Stimulated activated CD8-positive, alpha-beta memory T cell treated with anti-CD3 and anti-CD28 coated beads, Interleukin-15, amount 100 ng/mL, for 1 hour (primary cell): ENCODE measurements around the gene SOX3.

Experiments used
- DNase-seq: peaks from one replicate; pipeline ENCODE4 v3.0.0-alpha.2; 2020; ENCODE audit warnings: low read depth

The SOX3 gene

DNA sequence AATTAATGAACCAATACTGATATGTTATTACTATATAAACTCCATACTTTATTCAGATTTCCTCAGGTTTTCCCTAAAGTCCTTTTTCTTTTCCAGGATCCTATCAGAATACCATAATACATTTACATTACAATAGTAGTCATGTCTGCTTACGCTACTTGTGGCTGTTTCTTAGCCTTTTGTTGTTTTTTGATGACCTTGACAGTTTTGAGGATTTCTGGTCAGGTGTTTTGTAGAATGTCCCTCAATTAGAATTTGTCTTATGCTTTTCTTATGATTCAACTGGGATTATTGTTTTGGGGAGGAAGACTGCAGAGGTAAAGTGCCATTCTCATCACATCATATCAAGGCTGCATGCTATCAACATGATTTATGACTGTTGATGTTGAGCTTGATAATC lies 9.1 kb downstream of the SOX3 start:
- no peak for DNase-seq

DNA sequence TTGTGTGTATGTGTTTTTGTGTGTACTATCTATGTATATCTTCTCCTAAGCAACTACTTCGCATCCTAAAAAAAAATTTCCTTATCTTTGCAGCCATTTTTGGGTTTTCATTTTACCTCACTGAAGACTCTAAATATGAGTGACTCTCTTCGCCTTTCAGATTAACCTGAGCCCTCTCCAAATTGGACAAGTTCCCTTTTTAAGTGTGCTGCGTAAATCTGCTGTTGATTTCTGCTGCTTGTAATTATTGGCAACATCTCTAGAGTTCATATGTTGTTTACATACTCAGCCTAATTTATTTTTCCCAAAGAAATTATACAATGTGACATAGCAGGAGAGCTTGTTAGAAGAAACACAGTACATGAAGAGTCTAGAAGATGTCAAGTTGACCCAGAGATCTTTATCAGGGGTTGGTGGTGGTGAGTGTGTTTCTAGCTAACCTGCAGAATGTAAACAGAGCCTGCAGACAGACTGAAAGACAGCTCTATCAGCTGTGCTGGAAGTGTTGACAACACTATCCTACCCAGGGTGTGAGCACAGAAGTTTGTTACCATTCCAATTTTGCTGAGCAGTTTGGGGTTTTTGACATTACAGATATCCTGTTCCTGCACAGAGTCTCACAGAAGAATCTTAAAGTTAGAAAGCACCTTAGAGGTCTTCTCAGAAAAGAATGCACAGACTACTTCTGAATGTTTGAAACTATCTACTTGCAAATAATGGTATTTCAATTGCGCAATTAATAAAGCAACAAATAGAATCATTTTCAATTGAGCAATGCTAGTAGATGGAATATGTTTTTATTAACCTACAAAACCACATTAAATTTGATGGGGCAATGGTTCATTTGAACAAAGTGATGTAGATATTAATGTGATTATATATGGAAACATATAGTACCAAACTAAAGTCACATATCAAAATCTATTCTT lies 12.5 kb downstream of the SOX3 start:
- DNase-seq, result no peak

DNA sequence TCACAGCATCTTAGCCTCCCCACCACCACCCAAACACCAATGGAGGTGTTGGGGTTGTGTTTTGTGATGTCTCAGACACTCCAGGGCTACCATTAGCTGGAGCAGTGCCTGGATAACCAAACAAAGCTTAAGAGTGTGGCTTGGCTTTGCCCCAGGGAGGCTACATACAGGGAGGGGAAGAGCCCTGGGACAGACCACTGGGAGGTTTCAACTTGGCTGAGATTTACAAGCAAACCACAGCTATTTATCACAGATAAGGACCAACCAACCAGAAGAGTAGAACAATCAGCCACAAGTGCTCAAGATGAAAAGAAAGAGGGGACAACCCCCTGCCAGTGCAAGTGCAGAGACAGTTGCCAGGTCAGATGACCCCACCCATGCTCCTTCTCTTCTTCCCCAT lies 24.1 kb downstream of the SOX3 start:
- DNase-seq, result no peak

DNA sequence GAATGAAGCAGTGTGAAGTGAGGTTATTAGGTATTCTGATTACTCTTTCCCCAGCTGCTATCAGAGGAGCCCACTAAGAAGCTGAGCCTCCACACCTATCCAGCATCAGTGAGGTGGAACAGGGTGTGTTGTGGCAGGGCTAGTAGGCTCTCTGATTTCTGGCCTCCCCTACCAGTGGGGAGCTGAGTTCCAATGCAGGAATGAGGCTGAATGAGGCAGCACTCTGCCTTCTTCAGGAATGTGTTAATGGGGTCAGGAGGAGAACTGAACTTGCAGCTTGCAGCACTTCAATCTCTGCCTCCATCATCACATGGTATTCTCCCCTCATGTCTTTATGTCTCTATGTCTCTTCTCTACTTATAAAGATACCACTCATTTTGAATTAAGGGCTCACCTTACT lies 26.9 kb downstream of the SOX3 start:
- DNase-seq, result no peak

DNA sequence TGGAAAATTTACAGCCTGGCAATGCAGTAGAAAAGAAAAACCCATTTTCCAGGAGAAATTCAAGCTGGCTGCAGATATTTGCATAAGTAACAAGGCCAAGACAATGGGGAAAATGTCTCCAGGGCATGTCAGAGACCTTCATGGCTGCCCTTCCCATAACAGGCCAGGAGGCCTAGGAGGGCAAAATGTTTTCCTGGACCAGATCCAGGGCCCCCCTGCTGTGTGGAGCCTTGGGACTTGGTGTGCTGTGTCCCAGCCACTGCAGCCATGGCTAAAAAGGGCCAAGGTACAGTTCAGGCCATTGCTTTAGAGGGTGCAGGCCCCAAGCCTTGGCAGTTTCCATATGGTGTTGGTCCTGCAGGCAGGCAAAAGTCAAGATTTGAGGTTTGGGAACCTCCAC lies 29.8 kb downstream of the SOX3 start:
- no peak for DNase-seq

DNA sequence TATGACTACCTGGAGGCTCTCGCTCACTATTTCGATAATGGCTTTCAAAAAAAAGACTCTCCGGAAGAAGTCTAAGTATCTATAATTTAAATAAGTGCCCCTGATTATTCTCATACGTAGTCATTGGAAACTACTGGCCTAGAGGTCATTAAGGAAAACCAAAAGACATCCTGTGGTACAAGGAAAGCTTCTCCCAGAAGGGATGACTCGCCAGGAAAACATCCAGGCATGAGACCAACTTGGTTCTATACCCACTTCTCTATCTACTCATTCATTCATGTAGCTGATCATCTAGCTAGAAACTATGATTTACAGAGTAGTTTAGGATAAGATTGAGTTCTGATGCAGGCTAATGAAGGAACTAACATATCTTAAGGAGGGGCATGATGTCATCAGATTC lies 37.7 kb downstream of the SOX3 start:
- no peak for DNase-seq
